ENCODE measurements around the gene DDX27.
"Not testable (repeated sequence)": the region's sequence is repeated elsewhere in the genome, so short reads cannot be mapped to it uniquely, and the experiment has no call there.

The DDX27 gene

GRCh38 chr20:49219091-49219923 lies at the start of gene DDX27:
DDX27 (plus strand) TSS chr20:49219416; CDS start chr20:49219449, 33 bp downstream.
- DNase-seq (ENCODE audit: low read depth in 2 of 2) = peak; percentile 98

- no peak for DNase-seq (ENCODE audit: low read depth in 2 of 2)
Observed at GRCh38 chr20:49169547-49169946, 49.7 kb upstream of the DDX27 start.

GRCh38 chr20:49170714-49171113 lies 48.5 kb upstream of the DDX27 start:
- DNase-seq (ENCODE audit: low read depth in 2 of 2) = no peak

- DNase-seq (ENCODE audit: low read depth in 2 of 2) = no peak
Observed at GRCh38 chr20:49171909-49172308, 47.3 kb upstream of the DDX27 start.

- DNase-seq (ENCODE audit: low read depth in 2 of 2) = no peak
Observed at GRCh38 chr20:49172413-49172812, 46.8 kb upstream of the DDX27 start.

GRCh38 chr20:49174183-49174582 lies 45.0 kb upstream of the DDX27 start:
- no peak for DNase-seq (ENCODE audit: low read depth in 2 of 2)

- no peak for DNase-seq (ENCODE audit: low read depth in 2 of 2)
Observed at GRCh38 chr20:49179368-49180277, 39.6 kb upstream of the DDX27 start.

GRCh38 chr20:49181265-49181877 lies 37.8 kb upstream of the DDX27 start:
- DNase-seq (ENCODE audit: low read depth in 2 of 2) = no peak

- DNase-seq (ENCODE audit: low read depth in 2 of 2) = no peak
Observed at GRCh38 chr20:49183444-49183843, 35.8 kb upstream of the DDX27 start.

- DNase-seq (ENCODE audit: low read depth in 2 of 2) = not testable (repeated sequence)
Observed at GRCh38 chr20:49184084-49184501, 35.1 kb upstream of the DDX27 start.

- DNase-seq (ENCODE audit: low read depth in 2 of 2) = no peak
Observed at GRCh38 chr20:49184691-49185070, 34.5 kb upstream of the DDX27 start.

GRCh38 chr20:49185071-49185761 lies 34.0 kb upstream of the DDX27 start:
- DNase-seq (ENCODE audit: low read depth in 2 of 2) = no peak

- no peak for DNase-seq (ENCODE audit: low read depth in 2 of 2)
Observed at GRCh38 chr20:49186535-49187329, 32.5 kb upstream of the DDX27 start.

- DNase-seq (ENCODE audit: low read depth in 2 of 2) = no peak
Observed at GRCh38 chr20:49187330-49187850, 31.8 kb upstream of the DDX27 start.

- DNase-seq (ENCODE audit: low read depth in 2 of 2) = peak; percentile 92
Observed at GRCh38 chr20:49187851-49188641, 31.2 kb upstream of the DDX27 start, which contains the start of gene STAU1. STAU1 (minus strand) TSS chr20:49188334; CDS start chr20:49166201, 22,133 bp downstream.

- DNase-seq (ENCODE audit: low read depth in 2 of 2) = not testable (repeated sequence)
Observed at GRCh38 chr20:49192944-49193518, 26.2 kb upstream of the DDX27 start.

- DNase-seq (ENCODE audit: low read depth in 2 of 2) = no peak
Observed at GRCh38 chr20:49199729-49200293, 19.4 kb upstream of the DDX27 start.

- no peak for DNase-seq (ENCODE audit: low read depth in 2 of 2)
Observed at GRCh38 chr20:49203011-49203410, 16.2 kb upstream of the DDX27 start.

- DNase-seq (ENCODE audit: low read depth in 2 of 2) = no peak
Observed at GRCh38 chr20:49203746-49204145, 15.5 kb upstream of the DDX27 start.
